ENCODE data around the gene BLMH.

- TF ChIP-seq EZH2phosphoT487 (IDR thresholded peaks at IDR 0.05; ENCODE audit: low read length), result no peak
- no peak for TF ChIP-seq CTCF (IDR thresholded peaks at IDR 0.05; ENCODE audit: low read length)
These were observed 9.1 kb upstream of the BLMH start for GRCh38 chr17:30300818-30301217.
